Measurements from ENCODE around the gene SEC63. TPM values are rescaled to one million over a fixed set of nuclear protein-coding genes. Genes with fewer than 3 reads are reported as not detected.
"Not testable (repeated sequence)": the region's sequence is repeated elsewhere in the genome, so short reads cannot be mapped to it uniquely, and the experiment has no call there.

SEC63 gene
- polyA plus RNA-seq, 4 donors, result 83.6 to 122 (median 101) TPM

GRCh38 chr6:107932580-107932979 is 25.4 kb downstream of the SEC63 start:
- DNase-seq (ENCODE audit: low read depth in 4 of 4, low spot score in 2 of 4), result no peak

DNA sequence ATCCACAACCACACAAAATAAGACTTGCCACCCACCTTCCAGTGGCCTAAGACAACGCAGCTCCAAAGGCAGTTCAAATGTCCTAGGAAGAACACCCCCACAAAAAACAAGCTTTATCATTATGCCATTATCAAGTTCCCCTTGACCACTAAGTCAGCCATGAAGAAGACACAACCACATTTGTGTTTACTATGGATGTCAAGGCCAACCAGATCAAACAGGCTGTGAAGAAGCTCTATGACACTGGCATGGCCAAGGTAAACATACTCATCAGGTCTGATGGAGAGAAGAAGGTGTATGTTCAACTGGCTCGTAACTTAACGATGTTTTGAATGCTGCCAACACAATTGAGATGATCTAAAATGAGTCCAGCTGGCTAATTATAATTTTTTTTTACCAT is 26.1 kb downstream of the SEC63 start:
- DNase-seq (ENCODE audit: low read depth in 4 of 4, low spot score in 2 of 4), result no peak

DNA sequence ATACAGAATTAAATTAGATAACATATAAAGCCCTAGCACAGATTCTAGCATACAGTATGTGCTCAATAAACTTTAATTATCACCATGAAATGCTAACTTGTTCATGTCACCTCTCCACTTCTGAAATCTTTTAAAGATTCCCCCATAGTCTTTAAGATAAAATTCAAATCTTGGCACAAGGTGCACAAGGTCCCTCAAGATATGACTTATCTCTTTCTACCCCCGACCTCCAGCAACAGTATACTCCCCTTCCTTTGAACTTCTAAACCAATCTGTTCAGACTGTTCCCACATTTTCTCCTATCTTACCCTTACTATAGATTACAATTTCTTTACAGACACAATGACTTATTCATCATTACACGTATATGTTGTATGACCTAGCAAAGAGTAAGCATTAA is 29.0 kb downstream of the SEC63 start:
- no peak for DNase-seq (ENCODE audit: low read depth in 4 of 4, low spot score in 2 of 4)

DNA sequence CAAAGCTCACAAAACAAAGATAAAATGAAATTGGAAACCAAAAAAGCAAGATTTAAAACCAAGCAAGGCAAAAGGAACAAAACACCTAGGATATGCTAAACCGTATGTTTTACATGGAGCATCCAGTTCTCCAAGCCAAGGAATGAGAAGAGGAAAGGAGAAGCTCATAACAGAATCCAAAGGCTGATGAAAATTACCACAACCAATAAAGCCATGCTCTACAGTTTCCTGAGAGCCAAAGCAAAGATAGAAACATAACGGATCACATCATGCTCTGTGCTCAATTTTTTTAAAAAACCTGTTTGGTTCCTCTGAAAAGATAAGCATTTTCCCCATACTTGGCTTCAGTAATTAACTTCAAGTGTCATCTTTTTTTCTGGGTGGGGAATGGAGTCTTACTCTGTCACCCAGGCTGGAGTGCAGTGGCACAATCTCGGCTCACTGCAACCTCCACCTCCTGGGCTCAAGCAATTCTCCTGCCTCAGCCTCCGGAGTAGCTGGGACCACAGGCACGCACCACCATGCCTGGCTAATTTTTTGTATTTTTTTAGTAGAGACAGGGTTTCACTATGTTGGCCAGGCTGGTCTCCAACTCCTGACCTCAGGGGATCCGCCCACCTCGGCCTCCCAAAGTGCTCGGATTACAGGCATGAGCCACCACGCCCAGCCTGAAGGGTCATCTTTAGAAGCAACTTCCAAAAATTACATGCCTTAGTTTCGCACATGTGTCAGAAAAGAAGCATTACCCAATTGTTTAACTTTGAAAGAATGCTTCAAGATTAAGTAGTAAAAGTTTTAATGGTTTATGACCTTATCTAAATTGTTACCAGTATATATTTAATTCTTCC is 31.1 kb downstream of the SEC63 start:
- not testable (repeated sequence) for DNase-seq (ENCODE audit: low read depth in 4 of 4, low spot score in 2 of 4)

DNA sequence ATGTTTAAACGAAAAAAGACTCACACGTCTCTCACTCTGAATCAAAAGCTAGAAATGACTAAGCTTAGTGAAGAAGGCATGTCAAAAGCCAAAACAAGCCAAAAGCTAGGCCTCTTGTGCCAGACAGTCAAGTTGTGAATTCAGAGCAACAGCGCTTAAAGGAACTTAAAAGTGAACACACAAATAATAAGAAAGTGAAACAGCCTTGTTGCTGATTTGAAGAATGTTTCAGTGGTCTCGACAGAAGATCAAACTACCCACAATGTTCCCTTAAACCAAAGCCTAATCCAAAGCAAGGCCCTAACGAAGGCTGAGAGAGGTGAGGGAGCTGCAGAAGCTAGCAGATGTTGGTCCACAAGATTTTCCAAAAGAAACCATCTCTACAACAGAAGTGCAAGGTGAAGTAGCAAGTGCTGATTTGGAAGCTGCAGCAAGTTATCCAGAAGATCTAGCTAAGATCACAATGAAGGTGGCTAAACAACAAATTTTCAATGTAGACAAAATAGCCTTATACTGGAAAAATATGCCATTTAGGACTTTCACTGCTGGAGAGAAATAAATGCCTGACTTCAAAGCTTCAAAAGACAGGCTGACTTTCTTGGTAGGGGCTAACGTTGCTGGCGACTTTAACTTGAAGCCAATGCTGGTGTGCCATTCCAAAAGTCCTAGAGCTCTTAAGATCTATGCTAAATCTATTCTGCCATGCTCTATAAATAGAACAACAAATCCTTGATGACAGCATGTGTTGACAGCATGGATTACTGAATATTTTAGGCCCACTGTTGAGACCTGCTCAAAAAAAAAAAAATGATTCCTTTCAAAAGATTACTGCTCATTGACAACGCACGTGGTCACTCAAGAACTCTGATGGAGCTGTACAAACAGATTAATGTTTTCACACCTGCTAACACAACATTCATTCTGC is 40.3 kb downstream of the SEC63 start:
- DNase-seq (ENCODE audit: low read depth in 4 of 4, low spot score in 2 of 4), result no peak

GRCh38 chr6:107916961-107917360 is 41.0 kb downstream of the SEC63 start:
- DNase-seq (ENCODE audit: low read depth in 4 of 4, low spot score in 2 of 4), result not testable (repeated sequence)

- DNase-seq (ENCODE audit: low read depth in 4 of 4, low spot score in 2 of 4), result no peak
These were observed 46.3 kb downstream of the SEC63 start for GRCh38 chr6:107911692-107912091.

- no peak for DNase-seq (ENCODE audit: low read depth in 4 of 4, low spot score in 2 of 4)
These were observed 63.1 kb downstream of the SEC63 start for GRCh38 chr6:107894809-107895396.

DNA sequence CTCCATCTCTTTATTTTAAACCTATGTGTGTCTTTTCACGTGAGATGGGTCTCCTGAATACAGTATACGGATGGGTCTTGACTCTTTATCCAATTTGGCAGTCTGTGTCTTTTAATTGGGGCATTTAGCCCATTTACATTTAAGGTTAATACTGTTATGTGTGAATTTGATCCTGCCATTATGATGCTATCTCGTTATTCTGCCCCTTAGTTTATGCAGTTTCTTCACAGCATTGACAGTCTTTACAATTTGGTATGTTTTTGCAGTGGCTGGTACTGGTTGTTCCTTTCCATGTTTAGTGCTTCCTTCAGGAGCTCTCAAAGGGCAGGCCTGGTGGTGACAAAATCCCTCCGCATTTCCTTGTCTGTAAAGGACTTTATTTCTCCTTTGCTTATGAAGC is 67.6 kb downstream of the SEC63 start:
- DNase-seq (ENCODE audit: low read depth in 4 of 4, low spot score in 2 of 4), result not testable (repeated sequence)

DNA sequence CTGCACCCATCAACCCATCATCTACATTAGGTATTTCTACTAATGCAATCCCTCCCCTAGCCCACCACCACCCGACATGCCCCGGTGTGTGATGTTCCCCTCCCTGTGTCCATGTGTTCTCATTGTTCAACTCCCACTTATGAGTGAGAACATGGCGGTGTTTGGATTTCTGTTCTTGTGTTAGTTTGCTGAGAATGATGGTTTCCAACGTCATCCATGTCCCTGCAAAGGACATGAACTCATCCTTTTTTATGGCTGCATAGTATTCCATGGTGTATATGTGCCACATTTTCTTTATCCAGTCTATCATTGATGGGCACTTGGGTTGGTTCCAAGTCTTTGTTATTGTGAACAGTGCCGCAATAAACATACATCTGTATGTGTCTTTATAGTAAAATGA is 72.1 kb downstream of the SEC63 start:
- not testable (repeated sequence) for DNase-seq (ENCODE audit: low read depth in 4 of 4, low spot score in 2 of 4)

GRCh38 chr6:107879941-107880340 is 78.1 kb downstream of the SEC63 start:
- DNase-seq (ENCODE audit: low read depth in 4 of 4, low spot score in 2 of 4), result no peak

DNA sequence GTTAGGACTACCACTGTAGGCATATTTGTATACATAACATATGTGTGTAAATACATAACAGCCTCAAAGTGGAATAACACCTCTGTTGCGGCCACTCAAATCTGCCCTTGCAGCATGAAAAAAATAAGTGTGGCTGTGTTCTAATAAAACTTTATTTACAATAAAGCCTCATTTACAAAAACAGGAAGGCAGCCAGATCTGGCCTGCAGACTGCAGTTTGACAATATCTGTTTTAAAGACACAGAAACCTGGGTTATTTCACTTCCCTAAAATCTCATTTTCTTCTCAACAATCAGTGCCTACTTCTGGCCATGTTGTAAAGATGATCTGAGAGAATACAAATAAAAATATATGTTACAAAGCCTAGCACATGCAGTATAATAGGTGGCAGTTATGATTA is 80.0 kb downstream of the SEC63 start:
- no peak for DNase-seq (ENCODE audit: low read depth in 4 of 4, low spot score in 2 of 4)

- DNase-seq (ENCODE audit: low read depth in 4 of 4, low spot score in 2 of 4), result no peak
These were observed 86.0 kb downstream of the SEC63 start for GRCh38 chr6:107871976-107872375.

DNA sequence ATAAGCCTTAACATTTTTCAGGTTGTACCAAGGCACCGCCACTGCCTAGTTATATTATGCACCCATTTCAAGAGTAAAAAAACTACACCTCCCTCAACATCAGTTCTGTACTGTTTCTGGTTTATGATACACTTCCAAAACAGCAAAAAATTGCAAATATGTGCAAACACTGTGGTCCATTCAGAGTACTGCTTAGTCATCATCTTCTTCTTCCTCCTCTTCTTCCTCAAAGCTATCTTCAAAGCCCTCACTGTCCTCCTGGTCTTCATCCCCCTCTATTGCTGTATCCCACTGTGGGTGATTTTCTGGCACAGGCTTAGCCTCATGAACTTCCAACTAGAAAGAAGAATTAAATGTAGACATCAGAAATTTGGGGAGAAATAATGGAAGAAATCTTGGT is 86.5 kb downstream of the SEC63 start:
- DNase-seq (ENCODE audit: low read depth in 4 of 4, low spot score in 2 of 4), result not testable (repeated sequence)

GRCh38 chr6:107871016-107871415 is 87.0 kb downstream of the SEC63 start:
- DNase-seq (ENCODE audit: low read depth in 4 of 4, low spot score in 2 of 4), result no peak

DNA sequence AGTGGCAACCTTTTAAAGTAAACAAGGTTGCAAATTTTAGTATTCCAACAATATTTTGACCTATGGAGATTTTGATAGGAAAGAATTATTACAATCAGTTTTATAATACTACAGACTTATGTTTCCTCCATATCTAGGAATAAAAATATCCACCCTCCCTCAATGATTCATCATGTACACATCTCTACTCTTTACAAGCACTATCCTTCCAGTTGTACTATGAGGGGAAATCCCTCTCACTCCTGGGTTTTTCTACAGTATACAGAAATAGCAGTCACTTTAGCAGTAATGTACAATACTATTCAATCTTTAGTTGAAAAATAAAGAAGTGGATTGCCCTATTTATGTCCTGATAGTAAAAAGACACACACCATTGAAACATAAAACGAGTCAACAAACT is 87.6 kb downstream of the SEC63 start:
- DNase-seq (ENCODE audit: low read depth in 4 of 4, low spot score in 2 of 4), result no peak

DNA sequence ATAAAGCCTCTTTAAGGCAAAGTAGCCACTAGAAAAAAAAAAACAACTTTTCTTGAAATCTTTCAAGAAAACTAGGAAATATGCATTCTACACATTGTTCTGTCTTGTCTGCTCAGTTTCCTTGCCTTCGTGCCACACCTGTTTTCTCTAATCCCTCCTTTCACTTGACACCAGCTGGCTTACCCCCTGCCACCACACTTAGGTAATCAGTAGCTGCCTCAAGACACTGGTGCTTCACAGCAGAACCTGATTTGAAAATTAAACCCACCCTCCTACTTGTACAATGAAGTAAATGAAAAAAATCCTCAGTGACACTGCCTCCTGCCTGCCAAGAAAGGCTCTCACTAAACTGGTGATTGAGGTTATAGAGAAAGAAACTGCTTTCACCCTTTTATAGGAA is 88.1 kb downstream of the SEC63 start:
- DNase-seq (ENCODE audit: low read depth in 4 of 4, low spot score in 2 of 4), result no peak

GRCh38 chr6:107868867-107869611 is 89.0 kb downstream of the SEC63 start:
- no peak for DNase-seq (ENCODE audit: low read depth in 4 of 4, low spot score in 2 of 4)

GRCh38 chr6:107867302-107867615 is 90.7 kb downstream of the SEC63 start:
- DNase-seq (ENCODE audit: low read depth in 4 of 4, low spot score in 2 of 4), result no peak

- peak; percentile 9 to 68 (median 32) for DNase-seq (ENCODE audit: low read depth in 4 of 4, low spot score in 2 of 4)
These were observed 91.3 kb downstream of the SEC63 start for GRCh38 chr6:107866606-107867301.

Measured in left renal cortex interstitium (tissue), 4 donors.